ENCODE data around the gene PMFBP1.

PMFBP1 gene

DNA sequence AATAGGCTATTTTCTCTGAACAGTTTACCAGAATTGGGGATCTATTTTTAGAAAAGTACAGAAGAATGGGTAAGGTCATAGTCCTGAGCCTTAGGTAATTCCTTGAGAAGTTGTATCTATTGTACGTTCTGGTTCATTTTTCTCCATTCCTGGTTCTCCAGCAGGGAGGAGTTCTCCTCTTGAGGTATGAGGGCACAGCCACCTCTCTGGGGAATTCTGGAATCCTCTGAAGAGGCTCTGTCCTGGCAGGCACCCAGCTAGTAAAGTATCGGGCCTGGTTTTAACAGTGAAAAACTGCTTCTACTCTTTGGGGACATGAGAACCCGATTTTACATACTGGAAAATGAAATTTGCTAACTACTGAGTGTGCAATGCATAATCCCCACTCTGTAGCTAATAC is 19.6 kb upstream of the PMFBP1 start:
- peak; percentile 40 to 70 for DNase-seq (ENCODE audit: low read depth in 2 of 2)
- TF ChIP-seq, protein P1, sequence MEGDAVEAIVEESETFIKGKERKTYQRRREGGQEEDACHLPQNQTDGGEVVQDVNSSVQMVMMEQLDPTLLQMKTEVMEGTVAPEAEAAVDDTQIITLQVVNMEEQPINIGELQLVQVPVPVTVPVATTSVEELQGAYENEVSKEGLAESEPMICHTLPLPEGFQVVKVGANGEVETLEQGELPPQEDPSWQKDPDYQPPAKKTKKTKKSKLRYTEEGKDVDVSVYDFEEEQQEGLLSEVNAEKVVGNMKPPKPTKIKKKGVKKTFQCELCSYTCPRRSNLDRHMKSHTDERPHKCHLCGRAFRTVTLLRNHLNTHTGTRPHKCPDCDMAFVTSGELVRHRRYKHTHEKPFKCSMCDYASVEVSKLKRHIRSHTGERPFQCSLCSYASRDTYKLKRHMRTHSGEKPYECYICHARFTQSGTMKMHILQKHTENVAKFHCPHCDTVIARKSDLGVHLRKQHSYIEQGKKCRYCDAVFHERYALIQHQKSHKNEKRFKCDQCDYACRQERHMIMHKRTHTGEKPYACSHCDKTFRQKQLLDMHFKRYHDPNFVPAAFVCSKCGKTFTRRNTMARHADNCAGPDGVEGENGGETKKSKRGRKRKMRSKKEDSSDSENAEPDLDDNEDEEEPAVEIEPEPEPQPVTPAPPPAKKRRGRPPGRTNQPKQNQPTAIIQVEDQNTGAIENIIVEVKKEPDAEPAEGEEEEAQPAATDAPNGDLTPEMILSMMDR (IDR thresholded peaks at IDR 0.05; ENCODE audit: low read depth, low read length) = no peak
- H3K4me3 ChIP-seq (replicated peaks in 1 of 2; ENCODE audit: low read depth in 2 of 2, low read length in 2 of 2) = no peak overlapping the region

GRCh38 chr16:72189865-72190371 is 18.0 kb upstream of the PMFBP1 start:
- peak; percentile 83 to 87 for DNase-seq (ENCODE audit: low read depth in 2 of 2)
- H3K4me3 ChIP-seq (replicated peaks in 1 of 2; ENCODE audit: low read depth in 2 of 2, low read length in 2 of 2) = no peak overlapping the region
- TF ChIP-seq, protein P1 (IDR thresholded peaks at IDR 0.05; ENCODE audit: low read depth, low read length) = no peak

DNA sequence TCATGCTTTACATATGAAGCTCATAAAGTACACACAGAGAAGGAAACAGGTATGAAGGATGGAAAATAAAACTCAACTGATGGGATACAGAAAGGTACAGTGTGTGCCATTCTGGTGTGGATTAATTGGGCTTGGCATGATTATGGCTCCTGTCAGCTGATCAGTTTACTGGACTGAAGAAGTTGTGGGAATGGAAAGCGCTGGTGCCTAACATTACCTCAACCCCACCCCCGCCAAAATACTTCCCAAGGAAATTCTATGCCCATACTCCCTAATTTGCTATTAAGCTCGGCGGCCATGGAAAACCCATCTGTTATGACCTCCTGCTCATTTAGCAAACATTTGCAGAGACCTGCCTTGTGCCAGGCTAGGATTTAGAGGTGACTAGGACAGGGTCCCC is 16.6 kb upstream of the PMFBP1 start:
- no peak for DNase-seq (ENCODE audit: low read depth in 2 of 2)
- TF ChIP-seq, protein P1 (IDR thresholded peaks at IDR 0.05; ENCODE audit: low read depth, low read length) = no peak
- H3K4me3 ChIP-seq (replicated peaks in 1 of 2; ENCODE audit: low read depth in 2 of 2, low read length in 2 of 2) = no peak overlapping the region

- TF ChIP-seq, protein P1 (IDR thresholded peaks at IDR 0.05; ENCODE audit: low read depth, low read length) = no peak
- H3K4me3 ChIP-seq (replicated peaks in 1 of 2; ENCODE audit: low read depth in 2 of 2, low read length in 2 of 2) = no peak overlapping the region
- DNase-seq (ENCODE audit: low read depth in 2 of 2) = no peak
These were observed 15.6 kb upstream of the PMFBP1 start for GRCh38 chr16:72187551-72187950.

GRCh38 chr16:72182976-72183375 is 11.0 kb upstream of the PMFBP1 start:
- no peak overlapping the region for H3K4me3 ChIP-seq (replicated peaks in 1 of 2; ENCODE audit: low read depth in 2 of 2, low read length in 2 of 2)
- no peak for DNase-seq (ENCODE audit: low read depth in 2 of 2)

DNA sequence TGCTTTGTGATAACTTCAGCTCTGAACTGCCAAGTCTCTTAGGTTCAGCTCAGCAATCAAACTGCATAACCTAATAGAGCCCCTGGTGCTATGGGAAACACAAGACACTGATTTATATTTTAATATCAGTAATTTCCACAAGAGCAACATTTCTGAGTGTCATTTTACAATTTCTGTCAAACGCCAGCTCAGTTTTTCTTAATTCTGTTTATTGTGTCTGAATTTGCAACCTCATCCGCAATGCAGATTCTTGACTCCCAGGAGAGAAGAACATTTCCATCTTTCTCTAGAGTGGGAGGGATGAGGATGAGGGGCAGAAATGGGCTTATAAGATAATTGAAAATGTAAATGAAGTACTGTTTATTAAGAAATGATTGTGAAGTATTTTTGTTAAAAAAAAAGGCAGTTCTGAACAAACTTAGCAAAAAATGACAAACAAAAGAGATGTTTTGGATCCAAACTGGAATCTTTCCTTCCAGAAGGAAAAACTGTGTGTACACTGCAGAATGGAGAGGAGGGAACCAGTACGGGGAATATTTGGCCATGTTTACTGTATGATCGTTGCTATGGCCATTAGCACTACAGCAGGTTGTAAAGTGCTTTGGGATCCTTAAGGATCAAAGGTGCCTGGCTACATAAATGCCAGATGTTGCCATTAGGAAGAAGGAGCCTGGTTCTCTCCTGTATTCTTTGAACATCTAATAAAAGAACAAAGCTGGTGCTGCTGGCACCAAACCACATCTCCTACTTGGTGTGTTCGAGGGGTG is 7.4 kb upstream of the PMFBP1 start:
- DNase-seq (ENCODE audit: low read depth in 2 of 2) = no peak
- no peak overlapping the region for H3K4me3 ChIP-seq (replicated peaks in 1 of 2; ENCODE audit: low read depth in 2 of 2, low read length in 2 of 2)
- TF ChIP-seq, protein P1 (IDR thresholded peaks at IDR 0.05; ENCODE audit: low read depth, low read length) = no peak

More at GRCh38 chr16:72182976-72183375, 11.0 kb upstream of the PMFBP1 start:
- TF ChIP-seq, protein P1 (IDR thresholded peaks at IDR 0.05; ENCODE audit: low read depth, low read length) = no peak
